T-cell (primary cell): ENCODE data around the gene PIEZO2. TPM values are rescaled to one million over a fixed set of nuclear protein-coding genes. Genes with fewer than 3 reads are reported as not detected.

Source experiments
- ATAC-seq, 4 experiments: fragments of 200-7000 bp in 3 of 4; fragments of 150-1000 bp in 1 of 4; cut with Tn5 transposase; replicated peaks in 1 of 4; 1 replicate in 3 of 4; 2 replicates in 1 of 4; pipeline ENCODE4 v1.10.0; 2021; ENCODE audit warnings: moderate library complexity in 3 of 4, mild to moderate bottlenecking in 2 of 4, moderate number of reproducible peaks in 1 of 4
- CTCF ChIA-PET, 2 donors: fragments of 300-600 bp; sonication (Branson Sonifier 250); formaldehyde crosslinking; loops; one replicate each; lab custom pipeline; 2022; ENCODE audit warnings: antibody characterized with exemption in 2 of 2; lab: Charles Lee
- POLR2A ChIA-PET, 2 donors: fragments of 300-600 bp; sonication (Branson Sonifier 250); formaldehyde crosslinking; loops; one replicate each; lab custom pipeline; 2022; ENCODE audit warnings: antibody characterized with exemption in 2 of 2; lab: Charles Lee
- DNase-seq, 35 experiments: peaks; one replicate each; pipeline versions ENCODE4 v3.0.0 to v3.0.0-alpha.2; 2013 to 2023
- H3K27ac ChIP-seq: one replicate; pipeline ENCODE4 v1.5.1; 2013; ENCODE audit warnings: low read length
- H3K27me3 ChIP-seq, 2 experiments: replicated peaks in 1 of 2; 1 replicate in 1 of 2; 2 replicates in 1 of 2; pipeline versions ENCODE4 v1.6.1 to v1.7.0; 2013; ENCODE audit warnings: low read length in 1 of 2, mixed read lengths in 1 of 2; ENCODE audit not compliant: control insufficient read depth in 2 of 2, insufficient read depth in 2 of 2; ENCODE audit errors: extremely low read depth in 1 of 2
- H3K36me3 ChIP-seq, 2 donors: 1 replicate in 1 of 2; 2 replicates in 1 of 2; pipeline versions ENCODE4 v1.6.1 to v1.7.0; 2013; ENCODE audit warnings: low read length in 1 of 2; ENCODE audit not compliant: control insufficient read depth in 2 of 2, insufficient read depth in 1 of 2; ENCODE audit errors: extremely low read depth in 1 of 2
- H3K4me1 ChIP-seq, 2 experiments: 1 replicate in 1 of 2; 2 replicates in 1 of 2; pipeline versions ENCODE4 v1.6.1 to v1.7.0; 2013; ENCODE audit warnings: low read length in 2 of 2, mixed read lengths in 1 of 2; ENCODE audit not compliant: insufficient read depth in 2 of 2, control insufficient read depth in 1 of 2; ENCODE audit errors: extremely low read depth in 1 of 2
- H3K4me3 ChIP-seq, 2 donors: 1 replicate in 1 of 2; 2 replicates in 1 of 2; pipeline versions ENCODE4 v1.5.1 to v1.7.0; 2013; ENCODE audit warnings: mild to moderate bottlenecking in 2 of 2, low read length in 1 of 2, moderate library complexity in 1 of 2; ENCODE audit not compliant: control insufficient read depth in 1 of 2; ENCODE audit errors: extremely low read depth in 1 of 2
- H3K9me3 ChIP-seq: 2 replicates; pipeline ENCODE4 v1.7.0; 2013
- H3K27ac Mint-ChIP-seq, 2 donors: one replicate each; pipeline ENCODE4 v1.8.0; 2020 to 2021; ENCODE audit warnings: mild to moderate bottlenecking in 2 of 2, mixed read lengths in 2 of 2
- H3K27me3 Mint-ChIP-seq, 2 donors: one replicate each; pipeline ENCODE4 v1.8.0; 2021 to 2022; ENCODE audit warnings: mixed read lengths in 2 of 2
- H3K36me3 Mint-ChIP-seq: one replicate; pipeline ENCODE4 v1.8.0; 2021; ENCODE audit warnings: mixed read lengths
- H3K4me1 Mint-ChIP-seq, 3 donors: one replicate each; pipeline ENCODE4 v1.8.0; 2020 to 2022; ENCODE audit warnings: mixed read lengths in 3 of 3, mild to moderate bottlenecking in 1 of 3
- H3K4me3 Mint-ChIP-seq, 3 donors: one replicate each; pipeline ENCODE4 v1.8.0; 2020 to 2022; ENCODE audit warnings: mild to moderate bottlenecking in 3 of 3, mixed read lengths in 3 of 3, moderate library complexity in 3 of 3
- H3K9me3 Mint-ChIP-seq, 3 donors: one replicate each; pipeline ENCODE4 v1.8.0; 2020 to 2022; ENCODE audit warnings: mixed read lengths in 3 of 3
- WGBS: methylation state at CpG from one replicate; pipeline ENCODE4 v1.1.5; 2013; ENCODE audit warnings: missing lambda C conversion rate; ENCODE audit not compliant: insufficient coverage; 5-methylcytosine and 5-hydroxymethylcytosine counted together
- total RNA-seq, 35 experiments: library from RNA in 6 of 35; stranded (reverse) in 6 of 35; fragments of 120-200 nt in 1 of 35; gene quantifications; one replicate each; pipeline versions ENCODE4 v1.2.1 to v1.2.4 and lab custom pipeline; 2013 to 2026

PIEZO2 gene
- total RNA-seq, 5 donors from 2014 or later (not counting 1 experiment from before 2014, with no cell fraction given) = 0.05 to 0.90 (median 0.21) TPM; not detected in 1

DNA sequence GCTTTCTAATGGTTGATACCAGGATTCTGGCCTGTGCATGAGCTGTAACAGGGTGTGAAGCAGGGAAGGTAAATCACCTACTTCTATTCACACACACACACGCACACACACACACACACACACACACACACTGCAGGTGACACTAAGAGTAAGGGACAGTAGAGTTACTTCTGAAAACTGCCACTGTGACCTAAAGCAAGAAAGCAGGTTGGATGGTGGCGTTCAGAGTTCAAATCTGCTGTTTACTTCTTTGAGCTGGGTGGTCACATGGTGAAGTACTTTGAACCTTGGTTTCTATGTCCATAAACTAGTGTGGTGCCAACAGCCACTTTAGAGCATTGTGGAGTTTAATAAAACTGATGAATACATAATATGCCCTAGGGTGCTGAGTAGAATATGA lies 248.0 kb downstream of the PIEZO2 start:
- 67% methylated on average over 1 of the region's 2 CpGs for WGBS
- ChIA-PET POLR2A (no interaction called here), CTCF (no interaction called here)
- Histone ChIP-seq H3K27ac (no peak overlapping the region), H3K36me3 (no peaks in the 10 kb centered on the region), H3K4me3 (no peak overlapping the region), H3K9me3 (no peaks in the 10 kb centered on the region), H3K4me1 (no peaks in the 10 kb centered on the region), H3K27me3 (no peaks in the 10 kb centered on the region)
- Mint-ChIP-seq H3K36me3 (no peaks in the 10 kb centered on the region), H3K9me3 (no peaks in the 10 kb centered on the region), H3K4me3 (no peak overlapping the region), H3K4me1 (no peaks in the 10 kb centered on the region), H3K27me3 (no peaks in the 10 kb centered on the region), H3K27ac (no peak overlapping the region)
- DNase-seq (no peak), ATAC-seq (no peak)

GRCh38 chr18:10900435-10900834 lies 248.9 kb downstream of the PIEZO2 start:
- H3K9me3 Mint-ChIP-seq = no peaks in the 10 kb centered on the region
- no peaks in the 10 kb centered on the region for H3K36me3 Mint-ChIP-seq
- ATAC-seq (no peak), DNase-seq (no peak)
- H3K4me1 ChIP-seq = no peaks in the 10 kb centered on the region
- ChIA-PET POLR2A (no interaction called here), CTCF (no interaction called here)
- no peak overlapping the region for H3K4me3 ChIP-seq
- H3K4me1 Mint-ChIP-seq = no peaks in the 10 kb centered on the region
- no peak overlapping the region for H3K27ac ChIP-seq
- no peaks in the 10 kb centered on the region for H3K36me3 ChIP-seq
- no peak overlapping the region for H3K4me3 Mint-ChIP-seq
- H3K27me3 Mint-ChIP-seq = no peaks in the 10 kb centered on the region
- no peak overlapping the region for H3K27ac Mint-ChIP-seq
- 65% methylated on average over 2 of the region's 4 CpGs for WGBS
- H3K9me3 ChIP-seq = no peaks in the 10 kb centered on the region
- no peaks in the 10 kb centered on the region for H3K27me3 ChIP-seq

GRCh38 chr18:10899481-10899880 lies 249.9 kb downstream of the PIEZO2 start:
- no peak overlapping the region for H3K4me3 ChIP-seq
- H3K36me3 ChIP-seq = no peaks in the 10 kb centered on the region
- DNase-seq (no peak), ATAC-seq (no peak)
- ChIA-PET POLR2A (no interaction called here), CTCF (no interaction called here)
- peaks cover 0 to under 1% of the 10 kb centered on the region in 2 experiments for H3K27me3 ChIP-seq
- no peak overlapping the region for H3K4me3 Mint-ChIP-seq
- no peaks in the 10 kb centered on the region for H3K4me1 ChIP-seq
- H3K9me3 Mint-ChIP-seq = no peaks in the 10 kb centered on the region
- H3K27me3 Mint-ChIP-seq = no peaks in the 10 kb centered on the region
- WGBS = no CpG with 5 or more reads among the region's 1 CpG
- peaks cover 0 to 2% (median 2%) of the 10 kb centered on the region in 3 donors for H3K4me1 Mint-ChIP-seq
- H3K36me3 Mint-ChIP-seq = no peaks in the 10 kb centered on the region
- no peak overlapping the region for H3K27ac ChIP-seq
- no peaks in the 10 kb centered on the region for H3K9me3 ChIP-seq
- H3K27ac Mint-ChIP-seq = no peak overlapping the region

GRCh38 chr18:10898417-10898974 lies 250.9 kb downstream of the PIEZO2 start:
- H3K4me1 Mint-ChIP-seq = peaks cover 0 to 6% (median 2%) of the 10 kb centered on the region in 3 donors
- H3K27ac Mint-ChIP-seq = no peak overlapping the region
- no peak for ATAC-seq
- no peaks in the 10 kb centered on the region for H3K36me3 Mint-ChIP-seq
- DNase-seq = no peak
- H3K36me3 ChIP-seq = no peaks in the 10 kb centered on the region
- H3K4me3 ChIP-seq = no peak overlapping the region
- POLR2A ChIA-PET = no interaction called here
- no peak overlapping the region for H3K27ac ChIP-seq
- no peaks in the 10 kb centered on the region for H3K4me1 ChIP-seq
- peaks cover 4 to 9% of the 10 kb centered on the region in 2 donors for H3K27me3 Mint-ChIP-seq
- CTCF ChIA-PET = no interaction called here
- no peaks in the 10 kb centered on the region for H3K9me3 Mint-ChIP-seq
- peaks cover 0 to 5% of the 10 kb centered on the region in 2 experiments for H3K27me3 ChIP-seq
- no peaks in the 10 kb centered on the region for H3K9me3 ChIP-seq
- WGBS = 30% methylated on average over 4 of the region's 4 CpGs
- no peak overlapping the region for H3K4me3 Mint-ChIP-seq

- H3K4me3 ChIP-seq = no peak overlapping the region
- Mint-ChIP-seq H3K27me3 (peaks cover 7 to 13% of the 10 kb centered on the region in 2 donors), H3K9me3 (no peaks in the 10 kb centered on the region), H3K4me3 (no peak overlapping the region), H3K4me1 (peaks cover 0 to 6% (median 2%) of the 10 kb centered on the region in 3 donors), H3K36me3 (no peaks in the 10 kb centered on the region), H3K27ac (no peak overlapping the region)
- no CpG with 5 or more reads among the region's 3 CpGs for whole genome bisulfite sequencing
- no peak overlapping the region for H3K27ac ChIP-seq
- H3K4me1 ChIP-seq = no peaks in the 10 kb centered on the region
- no peak for DNase-seq
- peaks cover 0 to 5% of the 10 kb centered on the region in 2 experiments for H3K27me3 ChIP-seq
- no peaks in the 10 kb centered on the region for H3K36me3 ChIP-seq
- ChIA-PET CTCF (no interaction called here), POLR2A (no interaction called here)
- no peaks in the 10 kb centered on the region for H3K9me3 ChIP-seq
- no peak for ATAC-seq
These were observed 252.5 kb downstream of the PIEZO2 start for GRCh38 chr18:10896851-10897250.

DNA sequence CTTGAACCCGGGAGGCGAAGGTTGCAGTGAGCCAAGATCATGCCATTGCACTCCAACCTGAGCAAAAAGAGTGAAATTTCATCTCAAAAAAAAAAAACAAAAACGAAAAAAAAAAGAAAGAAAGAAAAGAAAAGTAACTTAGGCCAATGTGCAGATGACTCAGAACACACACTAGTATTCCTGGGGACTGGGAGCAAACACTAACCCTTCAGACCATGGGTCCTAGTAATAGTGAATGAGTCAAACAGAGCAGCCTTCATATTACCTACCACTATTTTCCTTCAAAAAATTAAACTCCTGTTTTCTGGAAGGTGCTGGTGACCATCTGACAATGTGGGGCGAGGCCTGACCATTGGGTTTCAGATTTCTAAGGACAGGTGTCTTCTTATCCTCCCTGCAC lies 253.4 kb downstream of the PIEZO2 start:
- no peaks in the 10 kb centered on the region for H3K4me1 ChIP-seq
- DNase-seq = no peak
- Mint-ChIP-seq H3K27me3 (peaks cover 7 to 13% of the 10 kb centered on the region in 2 donors), H3K4me1 (peaks cover 0 to 6% (median 2%) of the 10 kb centered on the region in 3 donors), H3K27ac (no peak overlapping the region), H3K9me3 (no peaks in the 10 kb centered on the region), H3K36me3 (no peaks in the 10 kb centered on the region), H3K4me3 (no peak overlapping the region)
- no peaks in the 10 kb centered on the region for H3K36me3 ChIP-seq
- no peaks in the 10 kb centered on the region for H3K9me3 ChIP-seq
- CTCF ChIA-PET = no interaction called here
- no peak overlapping the region for H3K4me3 ChIP-seq
- H3K27me3 ChIP-seq = peaks cover 0 to 5% of the 10 kb centered on the region in 2 experiments
- POLR2A ChIA-PET = no interaction called here
- no CpG with 5 or more reads among the region's 4 CpGs for WGBS
- ATAC-seq = no peak
- H3K27ac ChIP-seq = no peak overlapping the region

- Mint-ChIP-seq H3K36me3 (no peaks in the 10 kb centered on the region), H3K27me3 (peaks cover 7 to 15% of the 10 kb centered on the region in 2 donors), H3K4me1 (peaks cover 0 to 6% (median 2%) of the 10 kb centered on the region in 3 donors), H3K27ac (no peak overlapping the region), H3K9me3 (no peaks in the 10 kb centered on the region), H3K4me3 (no peak overlapping the region)
- peaks cover 0 to 7% of the 10 kb centered on the region in 2 experiments for H3K27me3 ChIP-seq
- CTCF ChIA-PET = no interaction called here
- no peaks in the 10 kb centered on the region for H3K36me3 ChIP-seq
- POLR2A ChIA-PET = no interaction called here
- WGBS = 17% methylated on average over 5 of the region's 10 CpGs
- H3K4me3 ChIP-seq = no peak overlapping the region
- DNase-seq (no peak), ATAC-seq (no peak)
- no peaks in the 10 kb centered on the region for H3K4me1 ChIP-seq
- no peak overlapping the region for H3K27ac ChIP-seq
- H3K9me3 ChIP-seq = no peaks in the 10 kb centered on the region
These were observed 254.9 kb downstream of the PIEZO2 start for GRCh38 chr18:10894501-10894900.
